Lower leg skin (tissue), 4 donors: ENCODE data around the gene C22orf31. TPM values are rescaled to one million over a fixed set of nuclear protein-coding genes. Genes with fewer than 3 reads are reported as not detected.

Experiments
- DNase-seq, 2 donors: peaks; one replicate each; pipeline ENCODE4 v3.0.0-alpha.2; 2019; ENCODE audit warnings: low spot score in 2 of 2
- H3K4me3 ChIP-seq: fragments of 200-600 bp; sonication (generic); 2 replicates; pipeline ENCODE4 v1.5.1; 2017; ENCODE audit warnings: mild to moderate bottlenecking, low read depth; ENCODE audit not compliant: poor library complexity, severe bottlenecking
- CTCF ChIP-seq, 3 donors: fragments of 450-650 bp; IDR thresholded peaks; one replicate each; pipeline ENCODE4 v1.5.1; 2016; ENCODE audit warnings: antibody characterized with exemption in 3 of 3, mild to moderate bottlenecking in 3 of 3, moderate library complexity in 2 of 3
- POLR2A ChIP-seq, 2 donors: fragments of 450-650 bp; IDR thresholded peaks; one replicate each; pipeline ENCODE4 v1.6.1; 2016 to 2017; ENCODE audit warnings: antibody characterized with exemption in 2 of 2, mild to moderate bottlenecking in 1 of 2, moderate library complexity in 1 of 2
- WGBS, 2 donors: methylation state at CpG; one replicate each; pipeline ENCODE4 v1.1.5; 2018; 5-methylcytosine and 5-hydroxymethylcytosine counted together
- intact Hi-C: fragments of 100-400 bp; cut with DNase I; formaldehyde crosslinking; loops from one replicate; pipeline ENCODE4 v1.15.0; 2023; ENCODE audit warnings: low total_unique reads
- total RNA-seq, 4 donors: library from RNA; depleted of rRNA; stranded (reverse); fragments of >200 nt; gene quantifications; one replicate each; pipeline ENCODE4 v1.1.0, GENCODE V29; 2016

The C22orf31 gene
- total RNA-seq, 4 donors from 2014 or later: 0.52 TPM; not detected in 3

GRCh38 chr22:29030618-29031226 is 30.9 kb downstream of the C22orf31 start:
- intact Hi-C loops: loop anchor here (5.0 kb wide), 1 partner anchor 168 kb away; no protein-coding TSS in a partner anchor
- no peak for TF ChIP-seq POLR2A (IDR thresholded peaks at IDR 0.05)
- no peak for TF ChIP-seq CTCF (IDR thresholded peaks at IDR 0.05)
- DNase-seq: no peak
- H3K4me3 ChIP-seq: no peak overlapping the region
- WGBS, 2 donors: 15% methylated on average over 29 to 32 of the region's 32 CpGs

GRCh38 chr22:29030016-29030617 is 31.5 kb downstream of the C22orf31 start:
- intact Hi-C loops: loop anchor here (5.0 kb wide), 1 partner anchor 168 kb away; no protein-coding TSS in a partner anchor
- no peak for DNase-seq
- H3K4me3 ChIP-seq: no peak overlapping the region
- TF ChIP-seq POLR2A (IDR thresholded peaks at IDR 0.05): no peak
- TF ChIP-seq CTCF (IDR thresholded peaks at IDR 0.05): no peak
- 20 to 22% methylated on average over 20 of the region's 20 CpGs for WGBS, 2 donors

GRCh38 chr22:29029202-29030000 is 32.2 kb downstream of the C22orf31 start:
- intact Hi-C loops: no loop called here
- no peak overlapping the region for H3K4me3 ChIP-seq
- no peak for DNase-seq
- 91 to 93% methylated on average over 9 of the region's 9 CpGs for WGBS, 2 donors
- no peak for TF ChIP-seq POLR2A (IDR thresholded peaks at IDR 0.05)
- no peak for TF ChIP-seq CTCF (IDR thresholded peaks at IDR 0.05)

- TF ChIP-seq POLR2A (IDR thresholded peaks at IDR 0.05) (no peak), CTCF (IDR thresholded peaks at IDR 0.05) (no peak)
- H3K4me3 ChIP-seq: no peak overlapping the region
- intact Hi-C loops: no loop called here
- 94 to 96% methylated on average over 4 of the region's 4 CpGs for WGBS, 2 donors
- no peak for DNase-seq
Observed at GRCh38 chr22:29028468-29028867, 33.2 kb downstream of the C22orf31 start.

GRCh38 chr22:29026579-29026978 is 35.1 kb downstream of the C22orf31 start:
- TF ChIP-seq POLR2A (IDR thresholded peaks at IDR 0.05): no peak
- TF ChIP-seq CTCF (IDR thresholded peaks at IDR 0.05): no peak
- H3K4me3 ChIP-seq: no peak overlapping the region
- WGBS, 2 donors: 95 to 99% methylated on average over 3 of the region's 3 CpGs

More at GRCh38 chr22:29026579-29026978, 35.1 kb downstream of the C22orf31 start:
- no peak for DNase-seq
- intact Hi-C loops: no loop called here
